Activated CD8-positive, alpha-beta memory T cell treated with anti-CD3 and anti-CD28 coated beads for 36 hours (primary cell): ENCODE measurements around the gene C22orf31. TPM values are rescaled to one million over a fixed set of nuclear protein-coding genes. Genes with fewer than 3 reads are reported as not detected.

Experiments
- CTCF ChIA-PET: fragments of 350-600 bp; sonication (Branson Sonifier 250); formaldehyde crosslinking; loops from one replicate; lab custom pipeline; 2021; ENCODE audit warnings: antibody characterized with exemption; lab: Charles Lee
- POLR2A ChIA-PET: fragments of 350-600 bp; sonication (Branson Sonifier 250); formaldehyde crosslinking; loops from one replicate; lab custom pipeline; 2021; ENCODE audit warnings: antibody characterized with exemption; lab: Charles Lee
- total RNA-seq, 2 experiments: library from RNA; stranded (reverse); gene quantifications; one replicate each; pipeline ENCODE4 v1.2.3, GENCODE V29; 2021

C22orf31 gene
- total RNA-seq, 2 experiments from 2014 or later: not detected

- POLR2A ChIA-PET: no interaction called here
Observed at GRCh38 chr22:29011240-29012100, 50.2 kb downstream of the C22orf31 start.

GRCh38 chr22:29009148-29009547, 52.5 kb downstream of the C22orf31 start:
- POLR2A ChIA-PET: no interaction called here
- CTCF ChIA-PET: interaction anchor here (0.7 kb wide), 1 partner anchor 154 kb away, joined by 3 read pairs; no protein-coding TSS in a partner anchor

More at GRCh38 chr22:29011240-29012100, 50.2 kb downstream of the C22orf31 start:
- CTCF ChIA-PET: no interaction called here

Other genes with a start within 250 kb of the C22orf31 start
- gene ZNRF3, start 178.3 kb downstream of the C22orf31 start, total RNA-seq: 1 to 10 TPM; 1.5 TPM
- gene KREMEN1, start 11.2 kb upstream of the C22orf31 start, total RNA-seq: under 1 TPM; 0.13 to 0.15 TPM
- not detected for gene EMID1, start 144.1 kb upstream of the C22orf31 start, total RNA-seq
- 10 to 100 TPM; 39.6 to 40.0 TPM for gene RHBDD3, start 206.2 kb upstream of the C22orf31 start, total RNA-seq
- gene EWSR1, start 206.4 kb upstream of the C22orf31 start, total RNA-seq: 100 to 1,000 TPM; 321 to 329 TPM
- under 1 TPM; 0.46 to 0.78 TPM for gene GAS2L1, start 244.8 kb upstream of the C22orf31 start, total RNA-seq